Vagina (tissue), 2 donors: Measurements from ENCODE around the gene SCUBE1. TPM values are rescaled to one million over a fixed set of nuclear protein-coding genes. Genes with fewer than 3 reads are reported as not detected.

Experiments used
- DNase-seq, 2 donors: peaks; one replicate each; pipeline ENCODE4 v3.0.0-alpha.2; 2017; ENCODE audit errors: extremely low spot score in 2 of 2
- H3K27ac ChIP-seq: fragments of 200-600 bp; sonication (generic); one replicate; pipeline ENCODE4 v1.5.1; 2019
- H3K27me3 ChIP-seq: fragments of 200-600 bp; sonication (generic); one replicate; pipeline ENCODE4 v1.5.1; 2019
- H3K36me3 ChIP-seq, 2 donors: fragments of 200-600 bp; sonication (generic); one replicate each; pipeline ENCODE4 v1.5.1; 2017 to 2019
- H3K4me1 ChIP-seq: fragments of 200-600 bp; sonication (generic); one replicate; pipeline ENCODE4 v1.5.1; 2019
- H3K4me3 ChIP-seq, 2 donors: fragments of 200-600 bp; sonication (generic); 1 replicate in 1 of 2; 2 replicates in 1 of 2; pipeline ENCODE4 v1.5.1; 2016 to 2019
- H3K9me3 ChIP-seq: fragments of 200-600 bp; sonication (generic); one replicate; pipeline ENCODE4 v1.5.1; 2019
- POLR2A ChIP-seq, 2 donors: fragments of 450-650 bp; IDR thresholded peaks; one replicate each; pipeline ENCODE4 v1.6.1; 2017; ENCODE audit warnings: antibody characterized with exemption in 2 of 2, mild to moderate bottlenecking in 2 of 2, moderate library complexity in 2 of 2
- POLR2AphosphoS5 ChIP-seq, 2 donors: sonication (generic); formaldehyde crosslinking; IDR thresholded peaks; one replicate each; pipeline ENCODE4 v1.9.0; 2017; ENCODE audit warnings: antibody characterized with exemption in 2 of 2, mild to moderate bottlenecking in 2 of 2, low read depth in 1 of 2; ENCODE audit not compliant: insufficient read depth in 1 of 2
- intact Hi-C: fragments of 100-400 bp; cut with DNase I; formaldehyde crosslinking; loops from one replicate; pipeline ENCODE4 v1.15.1; 2023
- total RNA-seq: library from RNA; depleted of rRNA; stranded (reverse); fragments of >200 nt; gene quantifications from one replicate; pipeline ENCODE4 v1.2.3, GENCODE V29; 2016
- TF ChIP-seq, protein P1 (sequence below), 3 experiments: fragments of 450-650 bp in 2 of 3; fragments of 200-600 bp in 1 of 3; sonication (generic) in 1 of 3; IDR thresholded peaks; one replicate each; pipeline ENCODE4 v1.5.1; 2017 to 2019; ENCODE audit warnings: antibody characterized with exemption in 3 of 3, mild to moderate bottlenecking in 2 of 3, moderate library complexity in 2 of 3

SCUBE1 gene
- total RNA-seq, 1 donor from 2014 or later: 6.9 TPM

- Histone ChIP-seq H3K27me3 (no peaks in the 10 kb centered on the region), H3K27ac (no peak overlapping the region), H3K4me1 (no peaks in the 10 kb centered on the region), H3K36me3 (no peaks in the 10 kb centered on the region), H3K9me3 (no peaks in the 10 kb centered on the region), H3K4me3 (no peak overlapping the region)
- TF ChIP-seq POLR2A (IDR thresholded peaks at IDR 0.05): no peak
- TF ChIP-seq, protein P1, sequence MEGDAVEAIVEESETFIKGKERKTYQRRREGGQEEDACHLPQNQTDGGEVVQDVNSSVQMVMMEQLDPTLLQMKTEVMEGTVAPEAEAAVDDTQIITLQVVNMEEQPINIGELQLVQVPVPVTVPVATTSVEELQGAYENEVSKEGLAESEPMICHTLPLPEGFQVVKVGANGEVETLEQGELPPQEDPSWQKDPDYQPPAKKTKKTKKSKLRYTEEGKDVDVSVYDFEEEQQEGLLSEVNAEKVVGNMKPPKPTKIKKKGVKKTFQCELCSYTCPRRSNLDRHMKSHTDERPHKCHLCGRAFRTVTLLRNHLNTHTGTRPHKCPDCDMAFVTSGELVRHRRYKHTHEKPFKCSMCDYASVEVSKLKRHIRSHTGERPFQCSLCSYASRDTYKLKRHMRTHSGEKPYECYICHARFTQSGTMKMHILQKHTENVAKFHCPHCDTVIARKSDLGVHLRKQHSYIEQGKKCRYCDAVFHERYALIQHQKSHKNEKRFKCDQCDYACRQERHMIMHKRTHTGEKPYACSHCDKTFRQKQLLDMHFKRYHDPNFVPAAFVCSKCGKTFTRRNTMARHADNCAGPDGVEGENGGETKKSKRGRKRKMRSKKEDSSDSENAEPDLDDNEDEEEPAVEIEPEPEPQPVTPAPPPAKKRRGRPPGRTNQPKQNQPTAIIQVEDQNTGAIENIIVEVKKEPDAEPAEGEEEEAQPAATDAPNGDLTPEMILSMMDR (IDR thresholded peaks at IDR 0.05): no peak
- no peak for TF ChIP-seq POLR2AphosphoS5 (IDR thresholded peaks at IDR 0.05; ENCODE audit: insufficient read depth in 1 of 2, low read depth in 1 of 2)
- DNase-seq: no peak
- intact Hi-C loops: no loop called here
These were observed 103.9 kb downstream of the SCUBE1 start for GRCh38 chr22:43239193-43239780.

GRCh38 chr22:43238526-43239006, 104.6 kb downstream of the SCUBE1 start:
- Histone ChIP-seq H3K4me1 (no peaks in the 10 kb centered on the region), H3K27me3 (no peaks in the 10 kb centered on the region), H3K36me3 (no peaks in the 10 kb centered on the region), H3K9me3 (no peaks in the 10 kb centered on the region), H3K27ac (no peak overlapping the region), H3K4me3 (no peak overlapping the region)
- intact Hi-C loops: no loop called here
- TF ChIP-seq, protein P1 (IDR thresholded peaks at IDR 0.05): no peak
- TF ChIP-seq POLR2AphosphoS5 (IDR thresholded peaks at IDR 0.05; ENCODE audit: insufficient read depth in 1 of 2, low read depth in 1 of 2) (no peak), POLR2A (IDR thresholded peaks at IDR 0.05) (no peak)
- DNase-seq: no peak

DNA sequence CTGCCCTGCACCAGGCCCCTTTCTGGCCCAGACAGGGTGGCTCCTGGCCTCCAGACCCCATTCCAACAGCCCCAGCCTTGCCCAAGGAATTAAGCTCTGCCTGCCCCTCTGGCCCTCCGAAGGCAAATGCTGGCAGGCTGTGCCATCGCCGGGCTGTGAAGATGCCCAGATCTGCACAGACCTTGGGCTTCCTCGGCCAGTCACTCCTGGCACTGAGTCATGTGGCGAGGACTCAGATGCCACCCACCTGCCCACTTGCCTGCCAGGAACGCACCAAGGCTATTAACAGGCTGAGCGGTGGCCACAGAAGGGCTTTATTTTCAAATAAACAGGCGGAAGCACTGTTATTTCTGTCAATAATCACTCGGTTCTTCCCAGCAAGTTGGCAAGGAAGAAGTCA, 105.9 kb downstream of the SCUBE1 start:
- DNase-seq: no peak
- no peak for TF ChIP-seq POLR2A (IDR thresholded peaks at IDR 0.05)
- TF ChIP-seq, protein P1 (IDR thresholded peaks at IDR 0.05): no peak
- no peak for TF ChIP-seq POLR2AphosphoS5 (IDR thresholded peaks at IDR 0.05; ENCODE audit: insufficient read depth in 1 of 2, low read depth in 1 of 2)
- Histone ChIP-seq H3K9me3 (no peaks in the 10 kb centered on the region), H3K36me3 (no peaks in the 10 kb centered on the region), H3K4me3 (no peak overlapping the region), H3K27me3 (no peaks in the 10 kb centered on the region), H3K27ac (no peak overlapping the region), H3K4me1 (no peaks in the 10 kb centered on the region)
- intact Hi-C loops: no loop called here

DNA sequence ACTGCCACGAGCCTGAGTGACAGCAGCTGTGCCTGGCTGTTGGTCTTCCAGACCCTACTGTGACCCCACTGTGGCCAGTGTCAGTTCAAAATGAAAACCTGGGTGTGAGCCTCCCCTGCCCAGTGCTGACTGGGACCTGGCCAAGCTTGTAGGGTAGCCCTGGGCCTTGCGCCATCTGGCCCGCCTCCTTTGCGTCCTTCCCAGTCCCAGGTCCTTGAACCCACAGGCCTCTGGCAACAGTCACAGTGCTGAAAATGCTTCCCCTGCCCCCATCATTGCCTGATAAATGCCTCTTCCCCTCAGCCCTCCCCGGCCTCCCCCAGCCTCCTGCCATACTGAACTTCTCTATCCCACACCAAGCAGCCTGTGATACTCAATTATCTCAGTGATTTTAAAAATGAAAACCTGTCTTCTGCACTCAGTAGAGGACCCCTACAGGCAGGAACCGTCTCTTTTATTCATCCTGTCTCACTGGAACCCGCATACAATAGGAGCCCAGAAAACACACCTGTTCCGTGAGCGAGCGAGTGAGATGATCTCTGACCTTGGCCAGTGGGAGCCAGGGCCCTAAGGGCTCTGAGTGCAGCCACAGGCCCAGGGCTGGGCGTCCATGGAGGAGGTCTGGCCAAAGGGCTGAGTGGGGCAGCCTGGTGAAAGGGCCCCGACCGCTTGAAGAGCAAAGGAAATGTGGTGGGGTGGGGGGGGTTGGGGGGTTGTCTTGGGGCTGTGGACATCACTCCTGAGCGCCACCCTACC, 106.6 kb downstream of the SCUBE1 start:
- H3K9me3 ChIP-seq: no peaks in the 10 kb centered on the region
- TF ChIP-seq POLR2A (IDR thresholded peaks at IDR 0.05) (no peak), POLR2AphosphoS5 (IDR thresholded peaks at IDR 0.05; ENCODE audit: insufficient read depth in 1 of 2, low read depth in 1 of 2) (no peak)
- TF ChIP-seq, protein P1 (IDR thresholded peaks at IDR 0.05): no peak
- intact Hi-C loops: no loop called here
- no peaks in the 10 kb centered on the region for H3K36me3 ChIP-seq
- no peaks in the 10 kb centered on the region for H3K4me1 ChIP-seq
- DNase-seq: no peak
- no peaks in the 10 kb centered on the region for H3K27me3 ChIP-seq
- no peak overlapping the region for H3K4me3 ChIP-seq
- H3K27ac ChIP-seq: no peak overlapping the region
